NCI-H1436 (cell line): ENCODE measurements around the gene MS4A4E.
"Not testable (repeated sequence)": the region's sequence is repeated elsewhere in the genome, so short reads cannot be mapped to it uniquely, and the experiment has no call there.

Experiments used
- DNase-seq: peaks from one replicate; lab custom pipeline; 2025; lab: John Stamatoyannopoulos, UW

Gene MS4A4E

GRCh38 chr11:60221181-60221580 is 21.8 kb downstream of the MS4A4E start:
- no peak for DNase-seq

DNA sequence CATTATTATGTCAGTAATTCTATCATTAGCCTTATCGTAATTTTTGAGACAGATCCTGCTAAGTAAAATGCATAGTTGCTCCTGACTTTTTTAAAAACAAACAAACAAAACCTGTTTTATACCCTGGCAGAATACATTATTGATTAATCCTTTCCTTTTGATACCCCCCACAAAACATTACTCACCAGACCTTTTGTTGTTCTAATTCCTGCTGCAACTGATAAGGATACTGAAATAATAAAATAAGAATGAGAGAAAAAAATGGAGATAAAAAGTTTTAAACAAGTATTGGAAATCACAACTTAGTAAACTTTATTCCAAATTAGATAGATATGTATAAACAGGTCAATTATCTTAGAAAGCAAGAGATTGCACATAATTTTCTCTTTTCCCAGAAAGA is 28.6 kb downstream of the MS4A4E start:
- DNase-seq: no peak

DNA sequence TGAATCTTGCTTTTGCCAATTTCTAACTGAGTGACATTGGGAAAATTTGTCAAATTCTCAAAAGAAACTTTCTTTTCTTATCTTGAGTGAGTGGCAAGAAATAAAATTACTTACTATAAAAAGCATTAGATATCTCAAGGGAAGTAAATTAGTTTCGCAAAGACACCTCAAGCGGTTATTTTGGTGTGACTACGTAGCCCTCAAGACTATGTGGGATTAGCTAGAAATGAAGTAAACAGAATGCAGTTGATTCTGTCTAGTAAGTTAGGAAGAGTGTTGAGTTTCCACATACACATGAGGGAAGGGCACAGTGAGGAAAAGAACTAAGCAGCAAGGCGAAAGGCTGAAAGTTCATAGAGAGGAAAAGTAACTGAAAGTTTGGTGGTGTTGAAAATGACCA is 31.7 kb downstream of the MS4A4E start:
- DNase-seq: no peak

GRCh38 chr11:60209977-60210376 is 33.0 kb downstream of the MS4A4E start:
- no peak for DNase-seq

- no peak for DNase-seq
Measured at GRCh38 chr11:60208951-60209350, 34.0 kb downstream of the MS4A4E start.

GRCh38 chr11:60208146-60208895 is 34.6 kb downstream of the MS4A4E start:
- DNase-seq: no peak

GRCh38 chr11:60206616-60207015 is 36.3 kb downstream of the MS4A4E start:
- no peak for DNase-seq

GRCh38 chr11:60204922-60205321 is 38.0 kb downstream of the MS4A4E start:
- no peak for DNase-seq

- not testable (repeated sequence) for DNase-seq
Measured at GRCh38 chr11:60201334-60201733, 41.6 kb downstream of the MS4A4E start.

DNA sequence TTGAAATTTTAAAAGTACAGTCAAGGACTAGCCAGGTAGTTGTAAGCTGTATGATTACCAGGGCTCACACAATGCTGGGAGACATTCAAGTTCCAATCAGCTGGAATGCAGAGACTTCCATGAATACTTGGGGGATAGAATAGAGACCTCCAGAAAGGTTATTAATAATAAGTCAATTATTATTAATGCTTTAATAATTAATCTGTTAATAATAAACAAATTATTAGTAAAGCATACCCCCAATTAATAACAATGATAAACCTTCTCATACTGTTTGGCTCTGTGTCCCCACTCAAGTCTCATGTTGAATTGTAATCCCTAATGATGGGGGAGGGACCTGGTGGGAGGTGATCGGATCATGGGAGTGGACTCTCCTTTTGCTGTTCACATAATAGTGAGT is 45.5 kb downstream of the MS4A4E start:
- DNase-seq: no peak

GRCh38 chr11:60195923-60196368 is 47.0 kb downstream of the MS4A4E start:
- DNase-seq: no peak

DNA sequence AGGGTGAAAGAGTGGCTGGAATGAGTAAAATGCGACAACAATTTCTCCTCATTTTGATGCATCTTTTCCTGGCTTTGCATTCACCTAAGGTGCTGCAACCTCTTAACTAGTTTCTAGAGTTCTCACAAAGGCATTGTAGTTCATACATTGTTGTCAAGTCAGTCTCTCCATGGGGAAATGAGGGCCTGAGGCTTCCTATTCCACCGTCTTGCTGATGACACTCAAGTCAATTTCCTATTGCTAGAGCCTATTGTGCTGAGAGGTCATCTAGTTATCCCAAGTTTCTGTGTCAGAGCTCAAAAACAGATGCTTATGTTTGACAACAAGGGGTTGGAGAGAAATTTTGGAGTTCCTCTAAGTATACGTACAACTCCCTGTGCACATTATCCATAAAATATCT is 48.4 kb downstream of the MS4A4E start:
- no peak for DNase-seq

GRCh38 chr11:60193687-60194433 is 49.1 kb downstream of the MS4A4E start:
- peak; percentile 5 for DNase-seq

GRCh38 chr11:60192564-60192963 is 50.4 kb downstream of the MS4A4E start:
- not testable (repeated sequence) for DNase-seq

DNA sequence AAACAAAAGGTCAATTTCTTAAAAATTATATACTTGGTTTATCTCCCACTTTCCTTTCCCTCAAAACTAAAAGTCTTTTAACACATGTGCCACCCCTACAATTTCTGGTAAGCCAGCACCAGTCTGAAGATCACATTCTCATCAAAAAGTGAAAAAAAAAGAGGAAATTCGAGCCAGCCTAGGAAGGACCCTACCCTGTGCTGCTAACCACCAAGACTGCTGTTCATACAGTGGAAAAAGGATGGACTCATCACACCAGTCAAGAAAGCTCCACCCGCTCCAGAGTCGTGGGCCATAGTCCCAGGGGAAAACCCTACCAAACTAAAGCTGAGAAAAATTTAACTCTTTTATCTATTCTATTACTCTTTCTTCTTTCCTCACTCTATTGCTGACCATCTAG is 54.5 kb downstream of the MS4A4E start:
- not testable (repeated sequence) for DNase-seq

GRCh38 chr11:60186128-60186527 is 56.8 kb downstream of the MS4A4E start:
- not testable (repeated sequence) for DNase-seq

GRCh38 chr11:60185512-60185827 is 57.5 kb downstream of the MS4A4E start:
- DNase-seq: not testable (repeated sequence)

GRCh38 chr11:60184824-60185511 is 58.0 kb downstream of the MS4A4E start:
- no peak for DNase-seq

DNA sequence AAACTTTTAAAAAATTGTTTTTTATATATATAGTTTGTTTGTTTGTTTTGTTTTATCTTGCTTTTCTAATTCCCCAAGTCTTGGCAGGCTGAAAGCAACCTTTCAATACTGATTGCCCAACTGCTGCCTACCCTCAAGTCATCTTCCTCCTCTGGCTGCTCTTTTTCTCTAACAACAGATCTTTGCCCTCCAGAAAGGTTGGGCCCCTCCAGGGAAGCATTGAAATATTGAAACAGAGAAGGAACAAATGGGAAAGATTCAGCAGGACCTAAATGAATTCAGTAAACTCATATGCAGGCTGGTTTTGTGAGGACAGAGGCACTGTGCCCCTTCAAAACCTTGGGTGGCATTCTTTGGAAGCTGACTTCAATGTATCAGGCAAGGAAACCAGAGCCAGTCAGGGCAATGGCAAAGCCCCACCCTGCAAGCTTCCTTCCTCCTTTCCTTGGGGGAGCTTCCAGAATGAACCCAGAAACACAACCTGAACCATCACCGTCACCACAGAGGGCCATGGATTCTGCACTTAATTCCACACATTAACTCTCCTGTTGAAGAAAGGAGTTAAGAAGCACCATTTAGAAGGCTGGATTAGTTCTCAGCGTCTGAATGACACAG is 59.2 kb downstream of the MS4A4E start:
- no peak for DNase-seq

- DNase-seq: no peak
Measured at GRCh38 chr11:60182541-60183330, 60.2 kb downstream of the MS4A4E start, which contains the start of gene MS4A6A. TSS of gene MS4A6A (minus strand) at chr11:60183083. CDS start at chr11:60181727, 1,356 bp downstream.

DNA sequence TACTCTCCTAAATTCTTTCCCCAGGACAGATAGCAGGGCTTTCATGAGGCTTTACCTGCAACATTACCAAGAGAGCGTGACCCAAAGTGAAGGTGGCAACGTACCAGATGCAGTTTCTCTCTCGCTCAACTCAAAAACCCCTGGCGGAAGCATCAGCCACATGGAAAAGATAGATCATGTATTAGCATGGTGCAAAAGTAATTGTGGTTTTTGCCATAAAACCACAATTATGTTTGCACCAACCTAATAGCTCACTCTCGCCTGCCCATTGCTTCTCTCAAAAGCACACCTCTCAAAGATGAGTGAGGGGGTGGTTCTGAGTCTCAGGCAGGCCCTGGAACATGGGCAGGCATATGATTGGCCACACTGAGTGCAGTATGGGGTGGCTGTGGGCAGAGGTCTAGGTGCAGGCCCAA is 67.1 kb downstream of the MS4A4E start:
- DNase-seq: no peak

GRCh38 chr11:60172011-60172410 is 70.9 kb downstream of the MS4A4E start:
- no peak for DNase-seq
